Coronary artery (tissue), 2 donors: ENCODE data around the gene CLCN3.
"Not testable (repeated sequence)": the region's sequence is repeated elsewhere in the genome, so short reads cannot be mapped to it uniquely, and the experiment has no call there.

ENCODE experiments used
- DNase-seq: peaks from one replicate; pipeline ENCODE4 v3.0.0-alpha.2; 2017; ENCODE audit warnings: low spot score
- H3K27ac ChIP-seq, 2 donors: fragments of 200-600 bp; sonication (generic); one replicate each; pipeline ENCODE4 v1.5.1; 2016 to 2019
- H3K4me3 ChIP-seq: fragments of 200-600 bp; sonication (generic); 2 replicates; pipeline ENCODE4 v1.5.1; 2016; ENCODE audit warnings: mild to moderate bottlenecking, moderate library complexity
- TF ChIP-seq, protein P1 (sequence below): fragments of 200-600 bp; sonication (generic); IDR thresholded peaks from one replicate; pipeline ENCODE4 v1.5.1; 2019; ENCODE audit warnings: antibody characterized with exemption

The CLCN3 gene

DNA sequence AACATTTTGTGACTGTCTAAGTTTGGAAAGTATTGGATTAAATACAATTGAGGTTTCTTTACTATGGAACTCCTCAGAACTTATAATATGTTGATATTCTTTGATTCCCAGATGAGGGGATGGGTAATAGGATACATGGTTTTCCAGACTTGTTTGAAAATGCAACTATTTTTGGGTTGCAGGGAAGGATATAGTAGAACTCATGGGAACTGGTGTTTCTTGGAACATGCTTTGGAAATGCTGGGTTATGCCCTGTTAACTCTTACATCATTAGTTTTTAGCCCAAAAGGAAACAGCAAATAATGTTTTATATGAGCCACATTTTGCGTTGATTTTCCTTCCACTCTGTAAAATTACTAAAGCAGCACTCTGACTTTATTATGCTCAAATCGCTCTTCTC, 95.4 kb downstream of the CLCN3 start:
- no peak overlapping the region for H3K27ac ChIP-seq
- DNase-seq = no peak
- H3K4me3 ChIP-seq = no peak overlapping the region
- TF ChIP-seq, protein P1, sequence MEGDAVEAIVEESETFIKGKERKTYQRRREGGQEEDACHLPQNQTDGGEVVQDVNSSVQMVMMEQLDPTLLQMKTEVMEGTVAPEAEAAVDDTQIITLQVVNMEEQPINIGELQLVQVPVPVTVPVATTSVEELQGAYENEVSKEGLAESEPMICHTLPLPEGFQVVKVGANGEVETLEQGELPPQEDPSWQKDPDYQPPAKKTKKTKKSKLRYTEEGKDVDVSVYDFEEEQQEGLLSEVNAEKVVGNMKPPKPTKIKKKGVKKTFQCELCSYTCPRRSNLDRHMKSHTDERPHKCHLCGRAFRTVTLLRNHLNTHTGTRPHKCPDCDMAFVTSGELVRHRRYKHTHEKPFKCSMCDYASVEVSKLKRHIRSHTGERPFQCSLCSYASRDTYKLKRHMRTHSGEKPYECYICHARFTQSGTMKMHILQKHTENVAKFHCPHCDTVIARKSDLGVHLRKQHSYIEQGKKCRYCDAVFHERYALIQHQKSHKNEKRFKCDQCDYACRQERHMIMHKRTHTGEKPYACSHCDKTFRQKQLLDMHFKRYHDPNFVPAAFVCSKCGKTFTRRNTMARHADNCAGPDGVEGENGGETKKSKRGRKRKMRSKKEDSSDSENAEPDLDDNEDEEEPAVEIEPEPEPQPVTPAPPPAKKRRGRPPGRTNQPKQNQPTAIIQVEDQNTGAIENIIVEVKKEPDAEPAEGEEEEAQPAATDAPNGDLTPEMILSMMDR = no peak

DNA sequence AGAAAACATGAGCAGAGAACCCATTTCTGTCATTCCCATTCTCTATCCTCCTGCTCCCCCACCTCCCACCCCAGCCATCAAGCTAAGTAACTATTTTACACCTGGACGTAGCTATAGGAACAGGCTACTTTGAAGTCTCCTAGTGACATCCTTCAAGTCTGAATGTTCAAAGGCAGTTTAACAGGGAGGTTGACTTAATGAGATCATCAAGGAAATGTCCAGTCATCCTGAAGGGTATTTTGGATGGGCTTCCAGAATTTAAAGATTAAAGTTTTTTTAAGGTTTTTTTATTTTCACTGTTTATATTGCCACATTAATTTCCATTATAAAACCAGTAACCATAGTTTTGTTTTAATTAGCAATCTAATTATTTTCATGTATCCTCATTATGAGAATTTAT, 96.3 kb downstream of the CLCN3 start:
- no peak overlapping the region for H3K27ac ChIP-seq
- TF ChIP-seq, protein P1 = no peak

DNA sequence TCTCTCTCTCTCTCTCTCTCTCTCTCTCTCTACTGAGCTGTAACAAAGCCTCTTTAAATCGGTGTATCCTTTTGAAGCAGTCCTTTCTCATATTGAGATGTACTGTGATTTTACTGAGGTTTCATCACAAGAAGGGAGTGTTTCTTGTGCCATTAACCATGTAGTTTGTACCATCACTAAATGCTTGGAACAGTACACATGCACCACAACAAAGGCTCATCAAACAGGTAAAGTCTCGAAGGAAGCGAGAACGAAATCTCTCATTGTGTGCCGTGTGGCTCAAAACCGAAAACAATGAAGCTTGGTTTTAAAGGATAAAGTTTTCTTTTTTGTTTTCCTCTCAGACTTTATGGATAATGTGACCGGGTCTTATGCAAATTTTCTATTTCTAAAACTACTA, 100.2 kb downstream of the CLCN3 start:
- TF ChIP-seq, protein P1 = no peak
- DNase-seq = no peak
- no peak overlapping the region for H3K27ac ChIP-seq
- H3K4me3 ChIP-seq = no peak overlapping the region

More for the DNA sequence above, 96.3 kb downstream of the CLCN3 start:
- no peak for DNase-seq
- H3K4me3 ChIP-seq = no peak overlapping the region

DNA sequence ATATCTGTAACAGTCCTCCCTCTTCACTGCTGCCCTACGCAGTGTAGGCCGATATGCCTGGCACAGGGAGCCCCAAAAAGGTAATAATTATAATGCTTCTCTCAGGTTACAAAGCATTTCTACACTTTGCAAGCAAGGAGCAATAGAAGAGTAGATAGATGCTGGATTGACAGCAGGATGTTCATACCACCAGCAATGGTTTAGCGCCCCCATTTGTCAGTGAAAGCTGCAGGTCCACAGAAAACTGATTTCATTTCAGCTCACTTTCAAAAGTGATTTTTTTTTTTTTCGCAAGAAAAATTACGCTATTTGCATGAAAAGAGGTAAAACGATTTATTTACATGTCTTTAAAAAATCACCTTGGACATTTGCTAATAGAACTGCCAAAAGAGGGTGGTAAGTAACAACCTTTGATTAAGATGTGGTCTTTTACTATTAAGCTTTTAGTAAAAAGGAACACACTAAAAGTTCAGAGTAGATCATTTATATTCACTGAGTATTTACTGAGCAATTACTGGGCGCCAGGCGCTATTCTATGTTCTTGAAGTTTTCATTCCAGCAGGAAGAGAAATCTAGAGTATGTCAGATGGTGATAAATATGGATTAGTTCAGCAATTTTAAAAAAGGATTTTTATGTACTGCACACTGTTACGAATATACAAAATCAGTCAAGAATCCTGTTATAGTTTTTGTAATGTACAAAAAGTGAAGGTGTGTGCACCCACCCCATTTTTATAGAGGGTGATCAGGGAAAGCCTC, 103.0 kb downstream of the CLCN3 start:
- H3K4me3 ChIP-seq = no peak overlapping the region
- TF ChIP-seq, protein P1 = no peak
- DNase-seq = no peak
- H3K27ac ChIP-seq = no peak overlapping the region

DNA sequence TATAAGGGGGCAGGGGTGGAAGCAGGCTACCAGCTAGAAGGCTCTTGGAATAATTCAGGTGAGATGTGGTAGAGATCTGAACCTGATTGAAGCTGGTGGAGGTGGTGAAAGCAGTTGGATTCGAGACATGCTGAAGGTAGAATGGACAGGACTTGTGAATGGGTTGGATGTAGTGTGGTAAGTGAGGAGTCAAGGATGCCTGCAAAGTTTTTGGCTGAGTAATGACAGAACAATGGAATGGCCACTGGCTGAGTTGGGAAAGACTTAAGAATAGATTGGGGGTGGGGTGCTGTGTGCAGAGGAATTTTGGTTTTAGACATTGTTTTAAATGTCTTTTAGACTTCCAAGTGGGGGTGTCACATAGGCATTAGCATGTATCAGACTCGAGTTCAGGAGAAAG, 103.9 kb downstream of the CLCN3 start:
- H3K27ac ChIP-seq = no peak overlapping the region
- TF ChIP-seq, protein P1 = no peak
- no peak for DNase-seq
- no peak overlapping the region for H3K4me3 ChIP-seq

DNA sequence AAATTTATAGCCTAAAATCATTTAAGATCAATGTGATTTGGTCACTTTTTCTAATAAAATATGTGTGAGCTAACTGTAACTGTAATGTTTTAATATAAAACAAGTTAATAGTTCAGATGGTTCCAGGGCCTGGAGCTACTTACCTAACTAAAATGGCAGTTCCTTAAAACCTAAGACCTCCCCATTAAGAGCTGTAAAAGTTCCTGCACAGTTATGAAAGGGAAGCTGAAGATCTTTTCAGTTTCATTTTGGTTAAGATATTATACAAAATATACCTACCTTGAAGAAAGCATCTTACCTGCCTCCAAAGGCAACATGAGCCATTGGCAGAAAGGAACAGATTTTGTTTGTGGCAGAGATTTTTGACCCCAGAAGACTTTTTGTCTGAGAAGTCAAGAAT, 107.2 kb downstream of the CLCN3 start:
- TF ChIP-seq, protein P1 = no peak
- Histone ChIP-seq H3K4me3 (no peak overlapping the region), H3K27ac (no peak overlapping the region)
- DNase-seq = no peak

DNA sequence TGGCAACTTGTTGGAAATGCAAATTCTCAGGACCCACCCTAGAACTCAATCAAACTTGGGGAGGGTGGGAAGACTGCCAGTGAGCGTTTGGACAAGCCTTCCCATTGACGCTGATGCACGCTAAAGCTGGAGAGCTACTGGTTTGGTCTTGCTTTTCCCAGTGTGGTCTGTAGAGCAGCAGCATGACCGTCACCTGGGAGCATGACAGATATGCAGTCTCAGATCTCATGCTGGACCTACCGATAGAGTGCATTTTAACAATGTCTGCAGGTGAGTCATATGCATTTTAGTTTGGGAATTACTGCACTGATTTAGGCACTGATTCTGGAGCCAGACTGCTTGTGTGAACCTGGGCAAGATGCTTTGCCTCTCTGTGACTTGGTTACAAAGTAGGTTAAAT, 110.2 kb downstream of the CLCN3 start:
- H3K4me3 ChIP-seq = no peak overlapping the region
- H3K27ac ChIP-seq = no peak overlapping the region
- TF ChIP-seq, protein P1 = no peak
- DNase-seq = no peak

DNA sequence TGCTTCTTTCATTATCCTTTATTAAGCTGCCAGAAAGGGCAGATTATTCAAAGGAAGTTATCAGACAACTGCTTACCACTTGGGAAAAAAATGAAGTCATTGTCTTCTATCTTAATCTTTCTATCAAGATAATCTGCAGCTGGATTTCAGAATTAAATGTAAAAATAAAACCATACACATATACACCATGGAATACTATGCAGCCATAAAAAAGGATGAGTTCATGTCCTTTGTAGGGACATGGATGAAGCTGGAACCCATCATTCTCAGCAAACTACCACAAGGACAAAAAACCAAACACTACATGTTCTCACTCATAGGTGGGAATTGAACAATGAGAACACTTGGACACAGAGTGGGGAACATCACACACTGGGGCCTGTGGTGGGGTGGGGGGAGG, 118.2 kb downstream of the CLCN3 start:
- not testable (repeated sequence) for H3K4me3 ChIP-seq, DNase-seq, H3K27ac ChIP-seq
